BJ (cell line): ENCODE data around the gene TANC2. TPM values are rescaled to one million over a fixed set of nuclear protein-coding genes. Genes with fewer than 3 reads are reported as not detected.

Experiments
- polyA plus RNA-seq: library from polyadenylated mRNA; depleted of rRNA; stranded (reverse); fragments of >200 nt; gene quantifications from 2 replicates; pipeline ENCODE4 v1.2.3, GENCODE V29; 2011; rRNA removed
- small RNA-seq: library from RNA; depleted of rRNA; stranded (forward); fragments of <200 nt; gene quantifications from one replicate; pipeline ENCODE3, GENCODE V24; 2012; ENCODE audit warnings: low replicate concordance, low read depth; ENCODE audit not compliant: insufficient read length

The TANC2 gene
- polyA plus RNA-seq, 1 experiment = 27.5 TPM

Small RNAs within 50 kb of the gene (small RNA-seq; reads per million reads assigned to genes)
- gene MIR633 = not detected

Other genes starting within 250 kb of the TANC2 start
- gene MARCHF10, start 157.9 kb upstream of the TANC2 start, polyA plus RNA-seq = 0.43 TPM in 2 replicates